Karpas-422 (cell line): ENCODE measurements around the gene SELE. TPM values are rescaled to one million over a fixed set of nuclear protein-coding genes. Genes with fewer than 3 reads are reported as not detected.

Source experiments
- total RNA-seq: library from RNA; depleted of rRNA; stranded (reverse); fragments of >200 nt; shearing (Covaris generic); gene quantifications from 2 replicates; pipeline ENCODE4 v1.2.3, GENCODE V29; 2014; ENCODE audit warnings: low replicate concordance; rRNA removed

Gene SELE
- total RNA-seq, 1 experiment from 2014 or later, result not detected

Other genes starting within 250 kb of the SELE start
- 0.32 and 2.3 TPM in 2 replicates for gene SLC19A2, start 248.1 kb downstream of the SELE start, total RNA-seq
- not detected in 2 replicates for gene F5, start 147.6 kb downstream of the SELE start, total RNA-seq
- not detected in 2 replicates for gene SELP, start 104.0 kb downstream of the SELE start, total RNA-seq
- gene SELL, start 22.5 kb downstream of the SELE start, total RNA-seq, result not detected in 2 replicates
- 10.4 and 13.3 TPM in 2 replicates for gene METTL18, start 60.8 kb upstream of the SELE start, total RNA-seq
- gene SCYL3, start 159.8 kb upstream of the SELE start, total RNA-seq, result 9.4 and 10.2 TPM in 2 replicates